K562 (cell line): ENCODE data around the gene IRF1. TPM values are rescaled to one million over a fixed set of nuclear protein-coding genes. Genes with fewer than 3 reads are reported as not detected.

ENCODE experiments used
- BRCA1 ChIP-seq, 2 experiments: fragments of 450-650 bp in 1 of 2; sonication (generic) in 1 of 2; formaldehyde crosslinking in 1 of 2; IDR thresholded peaks; 2 replicates each; pipeline versions ENCODE4 v1.5.0 to v1.6.1; 2017 to 2020; ENCODE audit warnings: mild to moderate bottlenecking in 1 of 2, missing genetic modification reagents in 1 of 2
- FOXA3 ChIP-seq, 2 experiments: fragments of 450-650 bp in 1 of 2; sonication (generic) in 1 of 2; formaldehyde crosslinking; IDR thresholded peaks in 1 of 2; conservative IDR thresholded peaks in 1 of 2; 2 replicates each; pipeline versions ENCODE4 v1.4.0 to v1.8.0; 2020 to 2022; ENCODE audit warnings: mild to moderate bottlenecking in 2 of 2, missing genetic modification reagents in 1 of 2
- HDAC1 ChIP-seq, 2 experiments: fragments of 450-650 bp; IDR thresholded peaks; 2 replicates each; pipeline ENCODE4 v1.6.1; 2016 to 2017; ENCODE audit warnings: inconsistent platforms in 1 of 2, mild to moderate bottlenecking in 1 of 2, moderate library complexity in 1 of 2
- MTA2 ChIP-seq: fragments of 450-650 bp; IDR thresholded peaks from 2 replicates; pipeline ENCODE4 v1.6.1; 2016; ENCODE audit warnings: low read depth
- NR2C2 ChIP-seq, 2 experiments: fragments of 200-800 bp in 1 of 2; sonication (Bioruptor generic) in 1 of 2; sonication (generic) in 1 of 2; formaldehyde crosslinking in 1 of 2; IDR thresholded peaks; 2 replicates each; pipeline versions ENCODE4 v1.6.1 to v1.8.0; 2016 to 2022; ENCODE audit warnings: mild to moderate bottlenecking in 1 of 2, missing compliant biosample characterization in 1 of 2, missing genetic modification characterization in 1 of 2, missing genetic modification reagents in 1 of 2
- SAP30 ChIP-seq: fragments of 200-600 bp; sonication (generic); IDR thresholded peaks from 2 replicates; pipeline ENCODE4 v1.6.1; 2012; ENCODE audit warnings: borderline replicate concordance, low read depth, mild to moderate bottlenecking, moderate library complexity, low read length, control low read depth, inconsistent platforms; ENCODE audit not compliant: insufficient read depth, poor library complexity, severe bottlenecking
- SMARCC2 ChIP-seq: fragments of 450-650 bp; IDR thresholded peaks from 2 replicates; pipeline ENCODE4 v1.6.1; 2017; ENCODE audit warnings: antibody characterized with exemption, moderate library complexity, mild to moderate bottlenecking, low read depth
- ZBTB17 ChIP-seq: fragments of 450-650 bp; formaldehyde crosslinking; IDR thresholded peaks from 2 replicates; pipeline ENCODE4 v1.4.0; 2020; ENCODE audit warnings: mild to moderate bottlenecking
- polyA plus RNA-seq, 8 experiments: library from polyadenylated mRNA; depleted of rRNA in 4 of 8; stranded (reverse) in 5 of 8; unstranded in 3 of 8; fragments of >200 nt; fragmentation: Nextera tagmentation in 2 of 8; fragmentation: Illumina TruSeq in 1 of 8; extraction: Ambion mirVana in 2 of 8; extraction: Trizol in 1 of 8; gene quantifications; 2 replicates each; pipeline versions ENCODE4 v1.2.1 to v1.2.3, GENCODE V29; 2011 to 2014; ENCODE audit warnings: inconsistent platforms in 1 of 8, missing spikeins in 1 of 8
- total RNA-seq, 7 experiments: library from RNA; depleted of rRNA in 6 of 7; stranded (reverse); fragments of >200 nt in 6 of 7; fragmentation: Illumina TruSeq in 2 of 7; extraction: Trizol in 2 of 7; gene quantifications; 2 replicates each; pipeline versions ENCODE4 v1.2.1 to v1.2.3, GENCODE V29; 2011 to 2021; ENCODE audit warnings: low replicate concordance in 1 of 7
- TF ChIP-seq, protein P1 (sequence below), 2 experiments: IDR thresholded peaks; 2 replicates each; pipeline ENCODE4 v1.6.1; 2011; ENCODE audit warnings: borderline replicate concordance in 1 of 2, control low read depth in 1 of 2, low read depth in 1 of 2, low read length in 1 of 2, mild to moderate bottlenecking in 1 of 2, mixed read lengths in 1 of 2, moderate library complexity in 1 of 2; ENCODE audit not compliant: insufficient read depth in 1 of 2, insufficient read length in 1 of 2, poor library complexity in 1 of 2, severe bottlenecking in 1 of 2; ENCODE audit errors: extremely low read depth in 1 of 2
- TF ChIP-seq, protein P2 (sequence below): sonication (generic); formaldehyde crosslinking; IDR thresholded peaks from 2 replicates; pipeline ENCODE4 v1.8.0; 2022; ENCODE audit warnings: mild to moderate bottlenecking, missing genetic modification reagents, borderline replicate concordance
- TF ChIP-seq, protein P3 (sequence below): sonication (generic); formaldehyde crosslinking; IDR thresholded peaks from 2 replicates; pipeline ENCODE4 v1.9.0; 2022; ENCODE audit warnings: mild to moderate bottlenecking, missing genetic modification reagents
- TF ChIP-seq, protein P4 (sequence below): fragments of 450-650 bp; IDR thresholded peaks from 2 replicates; pipeline ENCODE4 v1.6.1; 2016; ENCODE audit warnings: low read depth

The IRF1 gene
- total and polyA plus RNA-seq, 9 of the 15 experiments (the other 6 are each of a cell fraction or from before 2014, with no cell fraction given): 1.1 to 12.3 (median 5.9) TPM

DNA sequence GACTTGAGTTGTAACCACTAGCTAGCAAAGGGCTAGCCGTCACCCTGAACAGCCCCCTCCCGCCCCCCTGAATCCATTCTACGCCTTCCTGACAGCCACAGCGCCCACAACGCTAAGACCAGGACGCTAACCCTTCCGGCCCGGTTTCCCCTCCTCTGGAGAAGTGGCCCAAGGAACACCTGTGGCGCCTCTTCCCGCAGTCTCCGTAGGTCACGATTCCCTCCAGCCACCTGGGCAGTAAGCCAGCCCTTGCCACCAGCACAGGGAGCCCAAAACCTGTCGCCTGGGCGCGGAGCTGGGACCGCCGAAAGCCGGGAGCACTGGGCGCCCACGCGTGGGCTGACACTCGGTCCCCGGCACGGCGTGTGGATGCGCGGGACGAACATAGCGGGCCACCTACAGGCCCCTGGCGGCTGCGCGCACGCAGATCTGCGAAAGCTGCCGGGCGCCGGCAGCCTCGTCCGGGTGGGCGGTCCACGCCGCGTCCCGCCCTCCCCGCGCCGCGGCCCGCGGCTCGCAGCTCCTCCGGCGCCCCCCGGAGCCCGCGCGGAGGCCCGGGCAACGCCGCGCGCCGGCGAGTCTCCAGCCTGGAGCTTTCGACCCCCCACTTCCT is 596 bp downstream of the IRF1 start (continued):
- TF ChIP-seq, protein P1, sequence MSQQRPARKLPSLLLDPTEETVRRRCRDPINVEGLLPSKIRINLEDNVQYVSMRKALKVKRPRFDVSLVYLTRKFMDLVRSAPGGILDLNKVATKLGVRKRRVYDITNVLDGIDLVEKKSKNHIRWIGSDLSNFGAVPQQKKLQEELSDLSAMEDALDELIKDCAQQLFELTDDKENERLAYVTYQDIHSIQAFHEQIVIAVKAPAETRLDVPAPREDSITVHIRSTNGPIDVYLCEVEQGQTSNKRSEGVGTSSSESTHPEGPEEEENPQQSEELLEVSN (IDR thresholded peaks at IDR 0.05; ENCODE audit: borderline replicate concordance in 1 of 2, extremely low read depth in 1 of 2, insufficient read depth in 1 of 2, insufficient read length in 1 of 2, low read depth in 1 of 2, low read length in 1 of 2, poor library complexity in 1 of 2, severe bottlenecking in 1 of 2): peak; percentile 68 to 87
- TF ChIP-seq, protein P2, sequence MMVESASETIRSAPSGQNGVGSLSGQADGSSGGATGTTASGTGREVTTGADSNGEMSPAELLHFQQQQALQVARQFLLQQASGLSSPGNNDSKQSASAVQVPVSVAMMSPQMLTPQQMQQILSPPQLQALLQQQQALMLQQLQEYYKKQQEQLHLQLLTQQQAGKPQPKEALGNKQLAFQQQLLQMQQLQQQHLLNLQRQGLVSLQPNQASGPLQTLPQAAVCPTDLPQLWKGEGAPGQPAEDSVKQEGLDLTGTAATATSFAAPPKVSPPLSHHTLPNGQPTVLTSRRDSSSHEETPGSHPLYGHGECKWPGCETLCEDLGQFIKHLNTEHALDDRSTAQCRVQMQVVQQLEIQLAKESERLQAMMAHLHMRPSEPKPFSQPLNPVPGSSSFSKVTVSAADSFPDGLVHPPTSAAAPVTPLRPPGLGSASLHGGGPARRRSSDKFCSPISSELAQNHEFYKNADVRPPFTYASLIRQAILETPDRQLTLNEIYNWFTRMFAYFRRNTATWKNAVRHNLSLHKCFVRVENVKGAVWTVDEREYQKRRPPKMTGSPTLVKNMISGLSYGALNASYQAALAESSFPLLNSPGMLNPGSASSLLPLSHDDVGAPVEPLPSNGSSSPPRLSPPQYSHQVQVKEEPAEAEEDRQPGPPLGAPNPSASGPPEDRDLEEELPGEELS (CRISPR knock-in tag): 0 out of 2 replicates have a peak, but pooled peaks have one; percentile 21
- no peak for TF ChIP-seq BRCA1 (IDR thresholded peaks at IDR 0.05)
- TF ChIP-seq BRCA1 (CRISPR knock-in tag; IDR thresholded peaks at IDR 0.05): no peak
- TF ChIP-seq MTA2: no peak
- no peak; the same call in 1 of the 2 replicates for TF ChIP-seq NR2C2 (CRISPR knock-in tag; IDR thresholded peaks at IDR 0.05)
- TF ChIP-seq NR2C2 (tag; IDR thresholded peaks at IDR 0.05): no peak
- TF ChIP-seq SMARCC2: no peak
- TF ChIP-seq FOXA3 (CRISPR knock-in tag; conservative IDR thresholded peaks at IDR 0.05 in 1 of 2, IDR thresholded peaks at IDR 0.05 in 1 of 2): no peak
- TF ChIP-seq, protein P3, sequence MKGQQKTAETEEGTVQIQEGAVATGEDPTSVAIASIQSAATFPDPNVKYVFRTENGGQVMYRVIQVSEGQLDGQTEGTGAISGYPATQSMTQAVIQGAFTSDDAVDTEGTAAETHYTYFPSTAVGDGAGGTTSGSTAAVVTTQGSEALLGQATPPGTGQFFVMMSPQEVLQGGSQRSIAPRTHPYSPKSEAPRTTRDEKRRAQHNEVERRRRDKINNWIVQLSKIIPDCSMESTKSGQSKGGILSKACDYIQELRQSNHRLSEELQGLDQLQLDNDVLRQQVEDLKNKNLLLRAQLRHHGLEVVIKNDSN (CRISPR knock-in tag): no peak
- peak in 1 of 2 experiments; percentile 56; a peak in 2 of 4 replicates for TF ChIP-seq HDAC1 (IDR thresholded peaks at IDR 0.05)
- no peak for TF ChIP-seq ZBTB17 (CRISPR knock-in tag)
- TF ChIP-seq, protein P4, sequence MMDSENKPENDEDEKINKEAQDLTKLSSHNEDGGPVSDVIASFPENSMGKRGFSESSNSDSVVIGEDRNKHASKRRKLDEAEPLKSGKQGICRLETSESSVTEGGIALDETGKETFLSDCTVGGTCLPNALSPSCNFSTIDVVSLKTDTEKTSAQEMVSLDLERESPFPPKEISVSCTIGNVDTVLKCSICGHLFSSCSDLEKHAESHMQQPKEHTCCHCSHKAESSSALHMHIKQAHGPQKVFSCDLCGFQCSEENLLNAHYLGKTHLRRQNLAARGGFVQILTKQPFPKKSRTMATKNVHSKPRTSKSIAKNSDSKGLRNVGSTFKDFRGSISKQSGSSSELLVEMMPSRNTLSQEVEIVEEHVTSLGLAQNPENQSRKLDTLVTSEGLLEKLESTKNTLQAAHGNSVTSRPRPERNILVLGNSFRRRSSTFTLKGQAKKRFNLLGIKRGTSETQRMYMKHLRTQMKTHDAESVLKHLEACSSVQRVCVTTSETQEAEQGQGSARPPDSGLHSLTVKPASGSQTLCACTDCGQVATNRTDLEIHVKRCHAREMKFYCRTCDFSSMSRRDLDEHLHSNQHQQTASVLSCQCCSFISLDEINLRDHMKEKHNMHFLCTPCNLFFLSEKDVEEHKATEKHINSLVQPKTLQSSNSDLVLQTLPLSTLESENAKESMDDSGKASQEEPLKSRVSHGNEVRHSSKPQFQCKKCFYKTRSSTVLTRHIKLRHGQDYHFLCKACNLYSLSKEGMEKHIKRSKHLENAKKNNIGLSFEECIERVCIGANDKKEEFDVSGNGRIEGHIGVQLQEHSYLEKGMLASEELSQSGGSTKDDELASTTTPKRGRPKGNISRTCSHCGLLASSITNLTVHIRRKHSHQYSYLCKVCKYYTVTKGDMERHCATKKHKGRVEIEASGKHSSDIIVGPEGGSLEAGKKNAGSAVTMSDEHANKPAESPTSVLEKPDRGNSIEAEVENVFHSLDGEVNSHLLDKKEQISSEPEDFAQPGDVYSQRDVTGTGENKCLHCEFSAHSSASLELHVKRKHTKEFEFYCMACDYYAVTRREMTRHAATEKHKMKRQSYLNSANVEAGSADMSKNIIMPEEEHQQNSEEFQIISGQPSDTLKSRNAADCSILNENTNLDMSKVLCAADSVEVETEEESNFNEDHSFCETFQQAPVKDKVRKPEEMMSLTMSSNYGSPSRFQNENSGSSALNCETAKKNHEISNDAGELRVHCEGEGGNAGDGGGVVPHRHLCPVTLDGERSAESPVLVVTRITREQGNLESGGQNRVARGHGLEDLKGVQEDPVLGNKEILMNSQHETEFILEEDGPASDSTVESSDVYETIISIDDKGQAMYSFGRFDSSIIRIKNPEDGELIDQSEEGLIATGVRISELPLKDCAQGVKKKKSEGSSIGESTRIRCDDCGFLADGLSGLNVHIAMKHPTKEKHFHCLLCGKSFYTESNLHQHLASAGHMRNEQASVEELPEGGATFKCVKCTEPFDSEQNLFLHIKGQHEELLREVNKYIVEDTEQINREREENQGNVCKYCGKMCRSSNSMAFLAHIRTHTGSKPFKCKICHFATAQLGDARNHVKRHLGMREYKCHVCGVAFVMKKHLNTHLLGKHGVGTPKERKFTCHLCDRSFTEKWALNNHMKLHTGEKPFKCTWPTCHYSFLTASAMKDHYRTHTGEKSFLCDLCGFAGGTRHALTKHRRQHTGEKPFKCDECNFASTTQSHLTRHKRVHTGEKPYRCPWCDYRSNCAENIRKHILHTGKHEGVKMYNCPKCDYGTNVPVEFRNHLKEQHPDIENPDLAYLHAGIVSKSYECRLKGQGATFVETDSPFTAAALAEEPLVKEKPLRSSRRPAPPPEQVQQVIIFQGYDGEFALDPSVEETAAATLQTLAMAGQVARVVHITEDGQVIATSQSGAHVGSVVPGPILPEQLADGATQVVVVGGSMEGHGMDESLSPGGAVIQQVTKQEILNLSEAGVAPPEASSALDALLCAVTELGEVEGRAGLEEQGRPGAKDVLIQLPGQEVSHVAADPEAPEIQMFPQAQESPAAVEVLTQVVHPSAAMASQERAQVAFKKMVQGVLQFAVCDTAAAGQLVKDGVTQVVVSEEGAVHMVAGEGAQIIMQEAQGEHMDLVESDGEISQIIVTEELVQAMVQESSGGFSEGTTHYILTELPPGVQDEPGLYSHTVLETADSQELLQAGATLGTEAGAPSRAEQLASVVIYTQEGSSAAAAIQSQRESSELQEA: no peak
- TF ChIP-seq SAP30: peak; percentile 78
